ENCODE data around the gene WDR4.
"Not testable (repeated sequence)": the region's sequence is repeated elsewhere in the genome, so short reads cannot be mapped to it uniquely, and the experiment has no call there.

The WDR4 gene

GRCh38 chr21:42809577-42810475, 69.5 kb downstream of the WDR4 start:
- TF ChIP-seq, protein P1, sequence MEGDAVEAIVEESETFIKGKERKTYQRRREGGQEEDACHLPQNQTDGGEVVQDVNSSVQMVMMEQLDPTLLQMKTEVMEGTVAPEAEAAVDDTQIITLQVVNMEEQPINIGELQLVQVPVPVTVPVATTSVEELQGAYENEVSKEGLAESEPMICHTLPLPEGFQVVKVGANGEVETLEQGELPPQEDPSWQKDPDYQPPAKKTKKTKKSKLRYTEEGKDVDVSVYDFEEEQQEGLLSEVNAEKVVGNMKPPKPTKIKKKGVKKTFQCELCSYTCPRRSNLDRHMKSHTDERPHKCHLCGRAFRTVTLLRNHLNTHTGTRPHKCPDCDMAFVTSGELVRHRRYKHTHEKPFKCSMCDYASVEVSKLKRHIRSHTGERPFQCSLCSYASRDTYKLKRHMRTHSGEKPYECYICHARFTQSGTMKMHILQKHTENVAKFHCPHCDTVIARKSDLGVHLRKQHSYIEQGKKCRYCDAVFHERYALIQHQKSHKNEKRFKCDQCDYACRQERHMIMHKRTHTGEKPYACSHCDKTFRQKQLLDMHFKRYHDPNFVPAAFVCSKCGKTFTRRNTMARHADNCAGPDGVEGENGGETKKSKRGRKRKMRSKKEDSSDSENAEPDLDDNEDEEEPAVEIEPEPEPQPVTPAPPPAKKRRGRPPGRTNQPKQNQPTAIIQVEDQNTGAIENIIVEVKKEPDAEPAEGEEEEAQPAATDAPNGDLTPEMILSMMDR (IDR thresholded peaks at IDR 0.05; ENCODE audit: control insufficient read depth, insufficient read depth, low read depth, low read length, missing control alignments), result no peak
- H3K4me3 ChIP-seq (ENCODE audit: control insufficient read depth, low read depth, low read length), result no peak overlapping the region
- no peak for DNase-seq (ENCODE audit: low read depth)

DNA sequence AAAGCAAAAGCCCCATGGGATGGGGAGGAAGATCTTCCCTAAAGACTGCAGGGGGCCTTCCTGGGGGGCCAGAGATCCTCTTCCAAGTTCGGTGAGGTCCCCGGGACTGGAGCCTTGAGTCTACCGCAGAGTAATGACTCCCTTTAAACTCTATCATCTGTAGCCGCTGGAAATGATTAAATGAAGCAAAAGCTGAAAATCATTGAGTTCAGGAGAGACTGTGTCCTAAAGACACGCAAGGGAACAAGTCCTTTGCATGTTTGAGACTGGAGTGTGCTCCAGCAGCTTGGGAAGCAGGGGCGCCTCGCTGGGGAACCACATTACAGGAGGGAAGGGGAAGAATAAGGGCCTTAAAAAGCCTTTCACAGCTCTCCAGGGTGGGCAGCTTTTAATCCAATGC, 70.2 kb downstream of the WDR4 start:
- TF ChIP-seq, protein P1 (IDR thresholded peaks at IDR 0.05; ENCODE audit: control insufficient read depth, insufficient read depth, low read depth, low read length, missing control alignments), result no peak
- DNase-seq (ENCODE audit: low read depth), result no peak
- H3K4me3 ChIP-seq (ENCODE audit: control insufficient read depth, low read depth, low read length), result no peak overlapping the region

GRCh38 chr21:42807938-42808613, 71.3 kb downstream of the WDR4 start:
- no peak overlapping the region for H3K4me3 ChIP-seq (ENCODE audit: control insufficient read depth, low read depth, low read length)
- TF ChIP-seq, protein P1 (IDR thresholded peaks at IDR 0.05; ENCODE audit: control insufficient read depth, insufficient read depth, low read depth, low read length, missing control alignments), result no peak
- DNase-seq (ENCODE audit: low read depth), result no peak

DNA sequence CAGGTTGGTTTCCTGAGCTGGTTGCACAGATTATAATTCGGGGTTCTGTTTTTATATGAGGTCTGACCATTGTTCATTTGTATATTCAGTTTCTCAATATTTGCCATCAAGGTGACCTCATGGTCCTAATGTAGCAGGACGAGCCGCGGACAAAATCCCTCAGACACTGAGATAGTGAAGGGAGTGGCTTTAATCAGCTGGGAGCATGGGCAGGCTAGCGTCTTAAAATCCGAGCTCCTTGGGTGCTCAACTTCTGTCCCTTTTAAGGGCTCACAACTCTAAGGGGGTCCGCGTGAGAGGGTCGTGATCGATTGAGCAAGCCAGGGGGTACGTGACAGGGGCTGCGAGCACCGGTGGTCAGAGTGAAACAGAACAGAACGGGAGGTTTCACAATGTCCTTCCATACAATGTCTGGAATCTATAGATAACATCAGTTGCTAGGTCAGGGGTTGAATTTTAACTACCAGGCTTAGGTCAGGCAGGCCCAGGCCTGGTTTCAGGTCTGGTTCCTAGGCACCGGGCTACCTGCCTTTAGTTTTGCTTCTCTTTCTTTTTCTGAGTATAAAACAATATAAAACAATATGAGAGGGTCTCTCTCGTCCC, 71.9 kb downstream of the WDR4 start:
- DNase-seq (ENCODE audit: low read depth); H3K4me3 ChIP-seq (ENCODE audit: control insufficient read depth, low read depth, low read length): not testable (repeated sequence)

- DNase-seq (ENCODE audit: low read depth), result no peak
- H3K4me3 ChIP-seq (ENCODE audit: control insufficient read depth, low read depth, low read length), result no peak overlapping the region
Observed at GRCh38 chr21:42806509-42807140, 72.7 kb downstream of the WDR4 start.

DNA sequence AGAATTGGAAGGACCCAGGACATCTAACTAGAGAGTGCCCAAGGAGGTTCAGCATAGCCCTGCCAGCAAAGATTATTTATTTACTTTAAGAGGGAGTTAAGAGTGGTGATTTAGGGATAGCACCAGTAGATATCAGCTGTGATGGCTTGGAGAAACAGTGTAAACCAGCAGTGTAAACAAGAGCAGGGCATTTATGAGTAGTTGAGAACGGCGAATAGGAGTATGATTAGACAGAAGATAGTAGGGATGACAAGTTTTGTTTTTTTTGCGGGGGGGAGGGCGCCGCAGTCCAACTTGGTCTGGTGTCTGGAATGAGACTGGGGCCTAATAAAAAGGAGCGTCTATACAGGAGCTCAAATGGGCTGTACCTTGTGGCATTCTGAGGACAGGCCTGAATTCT, 77.7 kb downstream of the WDR4 start:
- DNase-seq (ENCODE audit: low read depth); H3K4me3 ChIP-seq (ENCODE audit: control insufficient read depth, low read depth, low read length): not testable (repeated sequence)

More at GRCh38 chr21:42806509-42807140, 72.7 kb downstream of the WDR4 start:
- TF ChIP-seq, protein P1 (IDR thresholded peaks at IDR 0.05; ENCODE audit: control insufficient read depth, insufficient read depth, low read depth, low read length, missing control alignments), result no peak

- TF ChIP-seq, protein P1 (IDR thresholded peaks at IDR 0.05; ENCODE audit: control insufficient read depth, insufficient read depth, low read depth, low read length, missing control alignments), result no peak
- DNase-seq (ENCODE audit: low read depth), result no peak
- H3K4me3 ChIP-seq (ENCODE audit: control insufficient read depth, low read depth, low read length), result no peak overlapping the region
Observed at GRCh38 chr21:42799948-42800347, 79.4 kb downstream of the WDR4 start.
